ENCODE results near the gene MINDY3. TPM values are rescaled to one million over a fixed set of nuclear protein-coding genes. Genes with fewer than 3 reads are reported as not detected.

The MINDY3 gene
- polyA plus RNA-seq, 1 donor (not counting 4 experiments of a cell fraction or from before 2014, with no cell fraction given): 22.1 TPM

GRCh38 chr10:15871823-15872222 lies 11.5 kb upstream of the MINDY3 start:
- no peaks in the 10 kb centered on the region for H3K9me3 ChIP-seq (ENCODE audit: control insufficient read depth, low read depth, low read length)
- no peak for FAIRE-seq

GRCh38 chr10:15869935-15870334 lies 9.6 kb upstream of the MINDY3 start:
- H2AFZ ChIP-seq (ENCODE audit: control insufficient read depth, low read length): no peak overlapping the region
- H4K20me1 ChIP-seq (ENCODE audit: control insufficient read depth, extremely low read depth, insufficient read depth, low read length): no peaks in the 10 kb centered on the region
- dilution Hi-C loops (cut with MboI; ENCODE audit: extremely low pct_ligation_motif_present, low sequenced_read_pairs): no loop called here
- H3K4me3 ChIP-seq (ENCODE audit: control insufficient read depth in 2 of 3, extremely low read depth in 1 of 3, insufficient read depth in 2 of 3, low read depth in 1 of 3, low read length in 3 of 3): no peak overlapping the region
- TF ChIP-seq EZH2 (IDR thresholded peaks at IDR 0.05; ENCODE audit: low read length): no peak
- TF ChIP-seq CTCF (optimal IDR thresholded peaks at IDR 0.05 in 1 of 3, IDR thresholded peaks at IDR 0.05 in 1 of 3, conservative IDR thresholded peaks at IDR 0.05 in 1 of 3; ENCODE audit: extremely low read depth in 1 of 3, insufficient read depth in 2 of 3, low read length in 3 of 3): no peak
- H3K36me3 ChIP-seq (ENCODE audit: control insufficient read depth in 2 of 2, extremely low read depth in 1 of 2, insufficient read depth in 2 of 2, low read length in 2 of 2): no peaks in the 10 kb centered on the region
- no peaks in the 10 kb centered on the region for H3K9me1 ChIP-seq (ENCODE audit: control insufficient read depth, extremely low read depth, insufficient read depth, low read length)
- no peak for DNase-seq (ENCODE audit: low read depth, low spot score)
- H3K79me2 ChIP-seq (ENCODE audit: control insufficient read depth, insufficient read depth, low read length): no peaks in the 10 kb centered on the region
- no peak overlapping the region for H3K27ac ChIP-seq (ENCODE audit: control insufficient read depth, insufficient read depth, low read length)
- no peaks in the 10 kb centered on the region for H3K9me3 ChIP-seq (ENCODE audit: control insufficient read depth, low read depth, low read length)
- no peak overlapping the region for H3K9ac ChIP-seq (ENCODE audit: control insufficient read depth, extremely low read depth, insufficient read depth, low read length)
- H3K27me3 ChIP-seq (ENCODE audit: control insufficient read depth, extremely low read depth, insufficient read depth, low read length): peaks cover 15% of the 10 kb centered on the region
- H3K4me1 ChIP-seq (ENCODE audit: control insufficient read depth, extremely low read depth, insufficient read depth, low read length): no peaks in the 10 kb centered on the region
- no peak for FAIRE-seq
- H3K4me2 ChIP-seq (ENCODE audit: control insufficient read depth, extremely low read depth, insufficient read depth, low read depth, low read length): no peak overlapping the region

More at GRCh38 chr10:15871823-15872222, 11.5 kb upstream of the MINDY3 start:
- no peaks in the 10 kb centered on the region for H3K4me1 ChIP-seq (ENCODE audit: control insufficient read depth, extremely low read depth, insufficient read depth, low read length)
- no peaks in the 10 kb centered on the region for H3K36me3 ChIP-seq (ENCODE audit: control insufficient read depth in 2 of 2, extremely low read depth in 1 of 2, insufficient read depth in 2 of 2, low read length in 2 of 2)
- H2AFZ ChIP-seq (ENCODE audit: control insufficient read depth, low read length): no peak overlapping the region
- no peak for DNase-seq (ENCODE audit: low read depth, low spot score)
- dilution Hi-C loops (cut with MboI; ENCODE audit: extremely low pct_ligation_motif_present, low sequenced_read_pairs): no loop called here
- H4K20me1 ChIP-seq (ENCODE audit: control insufficient read depth, extremely low read depth, insufficient read depth, low read length): no peaks in the 10 kb centered on the region
- H3K27me3 ChIP-seq (ENCODE audit: control insufficient read depth, extremely low read depth, insufficient read depth, low read length): peaks cover 15% of the 10 kb centered on the region
- no peaks in the 10 kb centered on the region for H3K79me2 ChIP-seq (ENCODE audit: control insufficient read depth, insufficient read depth, low read length)
- no peak overlapping the region for H3K4me2 ChIP-seq (ENCODE audit: control insufficient read depth, extremely low read depth, insufficient read depth, low read depth, low read length)
- TF ChIP-seq CTCF (optimal IDR thresholded peaks at IDR 0.05 in 1 of 3, IDR thresholded peaks at IDR 0.05 in 1 of 3, conservative IDR thresholded peaks at IDR 0.05 in 1 of 3; ENCODE audit: extremely low read depth in 1 of 3, insufficient read depth in 2 of 3, low read length in 3 of 3) (no peak), EZH2 (IDR thresholded peaks at IDR 0.05; ENCODE audit: low read length) (no peak)
- H3K9ac ChIP-seq (ENCODE audit: control insufficient read depth, extremely low read depth, insufficient read depth, low read length): no peak overlapping the region
- no peaks in the 10 kb centered on the region for H3K9me1 ChIP-seq (ENCODE audit: control insufficient read depth, extremely low read depth, insufficient read depth, low read length)
- H3K27ac ChIP-seq (ENCODE audit: control insufficient read depth, insufficient read depth, low read length): no peak overlapping the region
- H3K4me3 ChIP-seq (ENCODE audit: control insufficient read depth in 2 of 3, extremely low read depth in 1 of 3, insufficient read depth in 2 of 3, low read depth in 1 of 3, low read length in 3 of 3): no peak overlapping the region

All from keratinocyte (primary cell).